T-helper 1 cell treated with Interleukin-12 subunit alpha and Interleukin-12 subunit beta and Interleukin-4 antibody, amounts not matched to agents 30 ng/mL and 1 ng/mL, for 36 hours (primary cell): ENCODE measurements around the gene NME7. TPM values are rescaled to one million over a fixed set of nuclear protein-coding genes. Genes with fewer than 3 reads are reported as not detected.
"Not testable (repeated sequence)": the region's sequence is repeated elsewhere in the genome, so short reads cannot be mapped to it uniquely, and the experiment has no call there.

ENCODE experiments used
- intact Hi-C: fragments of 100-400 bp; cut with micrococcal nuclease; formaldehyde crosslinking; loops from one replicate; pipeline ENCODE4 v1.15.1; 2024
- total RNA-seq: library from RNA; stranded (reverse); gene quantifications from 2 replicates; pipeline ENCODE4 v1.2.3, GENCODE V29; 2022

NME7 gene
- total RNA-seq, 1 donor from 2014 or later = 21.5 TPM

- intact Hi-C loops = loop anchor here (5.0 to 10.0 kb wide), 2 partner anchors 254 to 611 kb away; no protein-coding TSS in a partner anchor
Observed at GRCh38 chr1:169346036-169346589, 21.5 kb downstream of the NME7 start.

- intact Hi-C loops = loop anchor here (5.0 to 10.0 kb wide), 2 partner anchors 253 to 611 kb away; no protein-coding TSS in a partner anchor
Observed at GRCh38 chr1:169345511-169345910, 22.1 kb downstream of the NME7 start.

DNA sequence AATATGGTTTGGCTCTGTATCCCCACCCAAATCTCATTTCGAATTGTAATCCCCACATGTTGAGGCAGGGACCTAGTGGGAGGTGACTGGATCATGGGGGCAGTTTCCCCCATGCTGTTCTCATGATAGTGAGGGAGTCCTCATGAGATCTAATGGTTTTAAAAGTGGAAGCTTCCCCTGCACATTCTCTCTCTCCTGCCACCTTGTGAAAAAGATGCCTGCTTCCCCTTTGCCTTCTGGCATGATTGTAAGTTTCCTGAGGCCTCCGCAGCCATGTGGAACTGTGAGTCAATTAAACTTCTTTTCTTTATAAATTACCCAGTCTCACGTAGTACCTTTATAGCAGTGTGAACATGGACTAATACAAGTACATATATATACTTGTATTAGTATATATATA, 25.5 kb downstream of the NME7 start:
- intact Hi-C loops = loop anchor here (10.0 kb wide), 1 partner anchor 607 kb away; no protein-coding TSS in a partner anchor

- intact Hi-C loops = loop anchor here (10.0 kb wide), 1 partner anchor 606 kb away; no protein-coding TSS in a partner anchor
Observed at GRCh38 chr1:169340882-169341281, 26.7 kb downstream of the NME7 start.

GRCh38 chr1:169339773-169340172, 27.8 kb downstream of the NME7 start:
- intact Hi-C loops = loop anchor here (10.0 kb wide), 1 partner anchor 605 kb away; no protein-coding TSS in a partner anchor

DNA sequence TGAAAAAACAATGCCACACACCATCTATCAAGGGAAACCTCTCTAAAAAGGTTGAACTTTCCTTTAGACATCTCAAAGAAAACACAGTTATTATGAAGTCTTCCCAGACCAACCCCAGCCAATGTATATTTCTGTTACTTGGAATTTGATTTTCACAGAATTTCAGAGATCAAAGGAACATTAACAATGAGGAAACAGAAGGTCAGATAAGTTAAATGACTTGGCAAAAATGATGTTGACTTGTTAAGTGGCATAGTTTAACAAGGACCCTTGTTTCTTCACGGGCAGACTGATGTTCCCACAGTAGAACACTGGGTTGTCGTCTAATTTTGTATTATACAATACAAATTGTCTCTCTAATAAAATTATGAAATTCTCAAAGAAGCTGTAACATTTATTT, 29.0 kb downstream of the NME7 start:
- intact Hi-C loops = no loop called here

DNA sequence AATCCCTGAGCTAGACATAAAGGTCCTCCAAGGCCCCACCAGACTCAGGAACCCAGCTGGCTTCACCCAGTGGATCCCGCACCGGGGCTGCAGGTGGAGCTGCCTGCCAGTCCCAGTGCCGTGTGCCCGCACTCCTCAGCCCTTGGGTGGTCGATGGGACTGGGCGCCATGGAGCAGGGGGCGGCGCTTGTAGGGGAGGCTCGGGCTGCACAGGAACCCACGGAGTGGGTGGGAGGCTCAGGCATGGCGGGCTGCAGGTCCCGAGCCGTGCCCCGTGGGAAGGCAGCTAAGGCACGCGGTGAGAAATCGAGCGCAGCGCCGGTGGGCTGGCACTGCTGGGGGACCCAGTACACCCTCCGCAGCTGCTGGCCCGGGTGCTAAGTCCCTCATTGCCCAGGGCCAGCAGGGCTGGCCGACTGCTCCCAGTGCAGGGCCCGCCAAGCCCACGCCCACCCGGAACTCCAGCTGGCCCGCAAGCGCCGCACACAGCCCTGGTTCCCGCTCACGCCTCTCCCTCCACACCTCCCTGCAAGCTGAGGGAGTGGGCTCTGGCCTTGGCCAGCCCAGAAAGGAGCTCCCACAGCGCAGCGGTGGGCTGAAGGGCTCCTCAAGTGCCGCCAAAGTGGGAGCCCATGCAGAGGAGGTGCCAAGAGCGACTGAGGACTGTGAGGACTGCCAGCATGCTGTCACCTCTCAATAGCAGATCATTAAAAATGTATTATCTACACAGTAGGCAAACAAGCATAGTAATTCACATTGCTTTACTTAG, 30.5 kb downstream of the NME7 start:
- intact Hi-C loops = not testable (repeated sequence)

- intact Hi-C loops = not testable (repeated sequence)
Observed at GRCh38 chr1:169334727-169335126, 32.9 kb downstream of the NME7 start.

DNA sequence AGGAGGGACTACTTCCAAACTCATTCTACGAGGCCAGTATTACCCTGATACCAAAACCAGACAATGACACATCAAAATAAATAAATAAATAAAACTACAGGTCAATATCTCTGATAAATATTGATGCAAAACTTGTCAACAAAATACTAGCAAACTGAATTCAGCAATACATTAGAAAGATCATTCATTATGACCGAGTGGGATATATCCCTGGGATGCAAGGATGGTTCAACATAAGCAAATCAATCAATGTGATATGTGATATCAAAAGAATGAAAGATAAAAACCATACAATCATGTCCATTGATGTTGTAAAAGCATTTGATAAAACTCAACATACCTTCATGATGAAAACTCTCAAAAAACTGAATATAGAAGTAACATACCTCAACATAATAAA, 36.7 kb downstream of the NME7 start:
- intact Hi-C loops = no loop called here

DNA sequence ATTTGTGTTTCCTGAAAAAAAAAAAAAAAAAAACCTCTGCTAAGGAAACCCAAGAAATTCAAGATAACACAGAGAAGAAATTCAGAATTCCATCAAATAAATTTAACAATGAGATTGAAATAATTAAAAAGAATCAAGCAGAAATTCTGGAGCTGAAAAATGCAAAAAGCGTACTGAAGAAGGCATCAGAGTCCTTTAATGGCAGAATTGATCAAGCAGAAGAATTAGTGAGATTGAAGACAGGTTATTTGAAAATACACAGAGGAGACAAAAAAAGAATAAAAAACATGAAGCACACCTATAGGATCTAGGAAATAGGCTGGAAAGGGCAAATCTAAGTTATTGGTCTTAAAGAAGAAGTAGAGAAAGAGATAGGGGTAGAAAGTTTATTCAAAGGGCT, 38.2 kb downstream of the NME7 start:
- intact Hi-C loops = no loop called here

GRCh38 chr1:169327875-169328274, 39.7 kb downstream of the NME7 start:
- intact Hi-C loops = no loop called here

GRCh38 chr1:169326956-169327268, 40.7 kb downstream of the NME7 start:
- intact Hi-C loops = no loop called here

DNA sequence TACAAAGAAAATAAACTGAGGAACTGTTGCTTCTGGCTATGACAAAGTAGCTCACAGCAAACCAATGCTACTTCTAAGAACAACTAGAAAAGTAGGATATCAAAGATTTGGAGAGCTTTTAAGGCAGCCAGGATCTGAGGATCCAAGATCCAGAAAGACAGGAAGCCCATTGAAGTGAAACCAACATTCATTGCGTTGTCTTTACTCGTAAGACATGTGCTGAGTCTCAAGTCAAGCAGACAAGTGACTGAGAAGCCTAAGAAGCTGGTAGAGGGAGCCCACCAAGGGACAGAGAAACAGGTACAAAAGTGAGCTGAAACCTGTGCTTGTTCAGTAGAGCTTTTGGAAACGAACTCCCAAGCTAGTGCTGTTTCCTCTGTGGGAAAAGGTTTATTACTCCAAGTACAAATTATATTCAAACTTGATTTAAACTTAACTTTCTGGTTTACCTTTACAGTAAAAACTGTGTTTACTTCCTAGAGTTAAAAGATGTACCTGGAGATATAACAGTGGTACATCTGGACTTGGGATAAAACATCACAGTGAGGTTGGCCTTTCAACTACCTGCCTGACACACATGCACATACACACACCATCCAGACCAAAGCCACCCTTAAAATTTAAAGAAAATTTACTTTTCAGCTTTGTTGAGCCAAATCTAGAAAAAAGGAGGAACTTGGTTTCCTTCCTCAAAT, 41.2 kb downstream of the NME7 start:
- intact Hi-C loops = no loop called here

- intact Hi-C loops = no loop called here
Observed at GRCh38 chr1:169325117-169325516, 42.5 kb downstream of the NME7 start.

DNA sequence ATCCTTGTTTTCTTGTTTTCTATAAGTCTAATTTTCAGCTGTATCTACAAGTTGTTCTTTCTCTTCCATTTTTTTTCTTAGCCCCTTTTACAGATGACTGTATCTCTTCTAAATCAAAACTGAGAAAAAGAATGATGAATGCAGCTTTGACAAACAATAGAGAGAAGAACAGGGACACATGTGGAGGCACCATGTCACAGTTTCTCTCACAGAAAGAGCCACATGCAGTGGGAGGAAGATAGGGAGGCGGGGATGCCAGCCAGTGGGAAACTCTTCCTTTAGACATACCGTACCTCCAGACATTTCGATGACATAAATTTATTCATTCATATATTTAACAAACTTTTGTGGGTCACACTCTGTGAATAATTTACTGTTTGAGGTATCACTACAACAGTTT, 45.5 kb downstream of the NME7 start:
- intact Hi-C loops = no loop called here

GRCh38 chr1:169321539-169321938, 46.1 kb downstream of the NME7 start:
- intact Hi-C loops = no loop called here

DNA sequence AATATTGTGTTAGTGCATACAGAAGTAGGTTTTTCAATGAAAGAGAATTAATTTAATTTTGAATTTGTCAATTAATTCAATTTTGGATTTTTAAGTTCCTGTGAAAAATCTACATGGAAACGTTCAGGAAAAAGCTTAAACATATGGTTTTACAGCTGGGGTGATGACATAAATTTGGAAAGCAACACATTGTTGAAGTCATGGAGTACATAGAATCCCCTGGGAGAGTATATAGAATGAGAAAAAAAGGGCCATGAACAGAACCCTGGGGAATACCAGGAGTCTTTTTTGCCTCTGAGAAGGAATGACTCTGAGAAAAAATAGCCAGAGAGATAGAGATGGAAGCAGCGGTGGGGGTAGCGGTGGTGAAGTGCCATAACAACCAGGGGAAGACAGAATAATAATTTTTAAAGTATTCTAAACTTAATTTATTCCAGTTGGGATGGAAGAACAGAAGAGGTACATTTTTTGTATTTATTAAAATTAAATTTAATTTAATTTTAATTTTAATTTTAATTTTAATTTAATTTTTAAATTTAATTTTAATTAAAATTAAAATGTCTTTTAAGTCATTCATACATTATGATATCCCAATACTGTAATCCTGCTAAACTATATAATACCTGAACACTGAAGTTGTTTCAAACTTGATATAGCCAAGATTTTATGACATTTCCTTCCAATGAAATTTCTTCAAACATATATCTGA, 48.9 kb downstream of the NME7 start:
- intact Hi-C loops = no loop called here

GRCh38 chr1:169316556-169316955, 51.0 kb downstream of the NME7 start:
- intact Hi-C loops = no loop called here

- intact Hi-C loops = no loop called here
Observed at GRCh38 chr1:169312084-169312954, 55.3 kb downstream of the NME7 start.
